ENCODE measurements around the gene PPP1R26.

- TF ChIP-seq, protein P1, sequence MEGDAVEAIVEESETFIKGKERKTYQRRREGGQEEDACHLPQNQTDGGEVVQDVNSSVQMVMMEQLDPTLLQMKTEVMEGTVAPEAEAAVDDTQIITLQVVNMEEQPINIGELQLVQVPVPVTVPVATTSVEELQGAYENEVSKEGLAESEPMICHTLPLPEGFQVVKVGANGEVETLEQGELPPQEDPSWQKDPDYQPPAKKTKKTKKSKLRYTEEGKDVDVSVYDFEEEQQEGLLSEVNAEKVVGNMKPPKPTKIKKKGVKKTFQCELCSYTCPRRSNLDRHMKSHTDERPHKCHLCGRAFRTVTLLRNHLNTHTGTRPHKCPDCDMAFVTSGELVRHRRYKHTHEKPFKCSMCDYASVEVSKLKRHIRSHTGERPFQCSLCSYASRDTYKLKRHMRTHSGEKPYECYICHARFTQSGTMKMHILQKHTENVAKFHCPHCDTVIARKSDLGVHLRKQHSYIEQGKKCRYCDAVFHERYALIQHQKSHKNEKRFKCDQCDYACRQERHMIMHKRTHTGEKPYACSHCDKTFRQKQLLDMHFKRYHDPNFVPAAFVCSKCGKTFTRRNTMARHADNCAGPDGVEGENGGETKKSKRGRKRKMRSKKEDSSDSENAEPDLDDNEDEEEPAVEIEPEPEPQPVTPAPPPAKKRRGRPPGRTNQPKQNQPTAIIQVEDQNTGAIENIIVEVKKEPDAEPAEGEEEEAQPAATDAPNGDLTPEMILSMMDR (IDR thresholded peaks at IDR 0.05; ENCODE audit: insufficient read depth, low read length) = no peak
- no peak for TF ChIP-seq POLR2AphosphoS5 (IDR thresholded peaks at IDR 0.05; ENCODE audit: low read depth)
- no peak for TF ChIP-seq GABPA (IDR thresholded peaks at IDR 0.05; ENCODE audit: low read depth)
- TF ChIP-seq SPI1 (IDR thresholded peaks at IDR 0.05; ENCODE audit: borderline replicate concordance, low read depth) = no peak
- no peak for TF ChIP-seq REST (IDR thresholded peaks at IDR 0.05; ENCODE audit: insufficient replicate concordance, low read depth)
Observed at GRCh38 chr9:135461936-135462335, 17.6 kb upstream of the PPP1R26 start.
